DMS 273 (cell line): ENCODE results near the gene RAMP1.

Experiments
- DNase-seq: peaks from one replicate; lab custom pipeline; 2025; ENCODE audit not compliant: unreplicated experiment; lab: John Stamatoyannopoulos, UW

The RAMP1 gene

DNA sequence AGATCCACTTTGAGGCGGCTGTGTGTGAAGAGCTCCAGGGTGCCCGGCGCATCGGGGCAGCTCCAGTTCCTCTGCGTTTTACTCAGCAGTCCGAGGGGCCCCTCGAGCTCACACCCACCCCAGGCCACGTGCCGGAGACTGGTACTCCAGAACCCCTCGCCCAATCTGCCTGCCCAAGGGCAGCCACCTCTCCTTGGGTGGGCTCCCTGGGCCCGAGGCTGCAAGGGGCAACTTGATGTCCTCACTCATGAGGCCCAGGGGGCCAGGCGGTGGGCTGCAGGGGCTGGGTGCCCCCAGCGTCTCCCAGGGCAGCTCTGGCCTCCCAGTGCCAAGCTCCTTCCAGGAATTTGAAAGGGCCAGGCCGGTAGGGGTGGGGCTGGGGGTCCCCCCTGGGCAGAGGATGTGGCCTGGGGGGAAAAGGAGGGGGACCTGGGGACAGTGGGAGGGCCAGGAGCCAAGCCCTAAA, 16.7 kb downstream of the RAMP1 start:
- no peak for DNase-seq

DNA sequence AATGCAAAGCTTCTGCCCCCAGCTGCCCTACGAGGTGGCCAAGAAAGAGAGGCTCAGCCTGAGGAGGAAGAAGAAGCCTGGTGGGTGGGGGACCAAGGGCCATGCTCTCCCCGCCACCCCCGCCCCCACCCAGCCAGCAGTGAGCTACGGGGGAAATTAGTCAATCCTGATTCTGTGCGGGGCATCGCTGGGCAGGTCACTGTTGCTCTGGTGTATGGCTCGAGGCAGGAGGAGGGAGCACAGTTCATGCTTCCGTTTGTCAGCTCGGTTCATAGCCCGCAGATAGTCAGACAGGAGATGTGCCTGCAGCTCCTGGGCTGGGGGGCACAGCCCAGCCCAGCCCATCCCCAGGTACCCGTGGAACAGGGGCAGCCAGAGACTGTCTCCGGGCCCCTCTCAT, 17.1 kb downstream of the RAMP1 start:
- no peak for DNase-seq

DNA sequence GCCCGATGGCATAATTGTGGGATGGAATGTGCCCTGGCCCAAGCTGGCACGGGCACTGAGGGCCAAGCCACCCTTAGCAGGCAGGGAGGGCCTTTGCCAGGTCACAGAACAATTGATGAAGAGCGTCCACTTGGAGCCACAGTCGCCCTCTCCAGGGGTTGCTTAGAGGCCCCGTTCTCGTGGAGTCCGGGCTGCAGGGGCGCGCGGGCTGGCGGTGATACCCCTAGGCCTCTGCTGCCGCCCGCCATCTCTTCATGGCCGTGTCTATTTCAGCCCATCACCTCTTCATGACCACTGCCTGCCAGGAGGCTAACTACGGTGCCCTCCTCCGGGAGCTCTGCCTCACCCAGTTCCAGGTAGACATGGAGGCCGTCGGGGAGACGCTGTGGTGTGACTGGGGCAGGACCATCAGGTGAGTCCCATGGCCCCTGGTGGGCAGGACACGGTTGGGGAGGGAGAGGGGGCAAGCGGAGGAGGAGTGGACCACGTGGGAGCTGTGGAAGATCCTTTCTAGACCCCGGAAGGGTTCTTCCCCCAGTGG, 17.6 kb downstream of the RAMP1 start:
- no peak for DNase-seq

DNA sequence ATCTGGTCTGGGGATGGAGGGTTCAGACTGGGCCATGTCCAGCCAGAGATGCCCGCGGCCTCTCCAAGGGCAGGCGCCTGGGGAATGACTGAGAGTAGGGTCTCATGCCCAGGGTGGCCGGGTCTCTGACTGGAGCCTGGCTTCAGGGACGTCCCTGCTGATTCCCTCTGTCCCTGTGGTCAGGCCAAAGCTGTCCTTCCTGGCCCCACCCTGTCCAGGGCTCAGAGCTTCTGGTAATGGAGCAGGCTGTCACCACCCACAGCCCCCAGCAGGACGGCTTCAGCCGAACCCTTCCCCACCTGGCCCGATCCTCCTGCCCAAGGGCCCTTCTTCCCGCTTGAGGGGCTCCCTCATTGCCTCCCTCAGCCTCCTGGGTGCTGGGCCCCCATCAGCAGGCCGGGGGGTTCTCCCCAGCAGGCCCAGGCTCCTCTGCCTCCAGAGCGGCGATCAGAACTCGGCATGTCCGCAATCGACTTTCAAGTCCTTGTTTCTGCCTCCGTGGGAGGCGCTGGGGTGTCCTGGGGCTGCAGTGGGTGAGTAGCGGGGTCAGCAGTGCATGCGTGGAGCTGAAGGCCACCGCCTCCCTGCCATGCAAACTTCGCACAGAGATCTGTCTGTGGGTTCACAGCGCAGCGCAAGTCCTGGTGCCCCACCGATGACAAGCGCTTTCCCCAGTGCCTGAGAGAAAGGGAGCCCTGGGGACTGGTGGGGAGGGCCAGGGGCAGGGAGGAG, 18.3 kb downstream of the RAMP1 start:
- DNase-seq = no peak

DNA sequence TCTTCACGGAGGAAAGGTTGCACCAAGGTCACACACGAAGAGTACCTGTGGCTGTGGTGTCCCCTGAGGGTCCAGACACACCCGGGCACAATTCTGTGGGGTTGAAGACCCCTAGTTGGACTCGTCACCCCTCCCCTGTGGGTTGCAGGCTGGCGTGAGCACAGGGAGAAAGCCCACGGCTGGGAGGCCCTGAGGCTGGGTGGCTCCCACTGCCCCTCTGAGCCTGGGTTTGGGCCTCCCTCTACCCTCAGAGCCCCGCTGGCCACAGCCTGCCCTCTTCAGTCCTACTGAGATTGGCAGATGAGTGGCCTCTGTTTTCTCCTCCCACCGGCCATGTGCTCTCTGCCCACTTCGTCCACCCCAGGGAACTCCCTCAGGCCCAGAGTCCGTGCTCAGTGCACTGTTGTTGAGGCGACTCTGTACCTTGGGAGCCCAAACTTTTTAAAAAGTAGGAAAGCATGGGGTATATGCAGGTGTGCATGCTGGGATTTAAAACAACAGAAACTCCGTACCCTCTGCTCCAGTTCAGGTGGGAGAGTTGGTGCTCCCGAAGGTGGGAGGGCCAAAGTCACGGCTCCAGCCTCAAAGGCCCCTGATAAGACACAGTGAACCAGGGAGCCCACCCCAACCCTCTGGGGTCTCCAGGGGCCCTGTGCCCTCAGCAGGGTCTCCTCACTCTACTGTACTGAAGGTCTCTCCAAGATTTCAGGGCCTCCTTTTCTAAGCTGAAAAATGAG, 19.1 kb downstream of the RAMP1 start:
- no peak for DNase-seq

DNA sequence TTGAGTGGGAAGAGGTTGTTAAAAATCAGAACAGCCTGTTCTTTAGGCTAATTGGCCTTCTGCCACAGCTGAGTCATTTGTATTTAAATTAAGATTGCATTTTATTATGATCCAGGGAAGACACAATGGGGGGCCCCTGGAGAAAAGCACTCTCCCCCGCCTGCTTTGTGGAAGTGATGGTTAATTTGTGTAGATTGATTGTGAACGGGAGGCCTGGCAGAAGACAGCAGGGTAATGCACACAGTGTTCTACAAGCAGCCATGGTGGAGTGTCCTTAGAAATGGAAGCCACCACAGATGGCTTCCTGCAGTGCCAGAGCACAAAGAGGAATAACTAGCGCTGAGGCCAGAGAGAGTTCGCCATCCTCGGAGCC, 19.6 kb downstream of the RAMP1 start:
- DNase-seq = peak; percentile 82

DNA sequence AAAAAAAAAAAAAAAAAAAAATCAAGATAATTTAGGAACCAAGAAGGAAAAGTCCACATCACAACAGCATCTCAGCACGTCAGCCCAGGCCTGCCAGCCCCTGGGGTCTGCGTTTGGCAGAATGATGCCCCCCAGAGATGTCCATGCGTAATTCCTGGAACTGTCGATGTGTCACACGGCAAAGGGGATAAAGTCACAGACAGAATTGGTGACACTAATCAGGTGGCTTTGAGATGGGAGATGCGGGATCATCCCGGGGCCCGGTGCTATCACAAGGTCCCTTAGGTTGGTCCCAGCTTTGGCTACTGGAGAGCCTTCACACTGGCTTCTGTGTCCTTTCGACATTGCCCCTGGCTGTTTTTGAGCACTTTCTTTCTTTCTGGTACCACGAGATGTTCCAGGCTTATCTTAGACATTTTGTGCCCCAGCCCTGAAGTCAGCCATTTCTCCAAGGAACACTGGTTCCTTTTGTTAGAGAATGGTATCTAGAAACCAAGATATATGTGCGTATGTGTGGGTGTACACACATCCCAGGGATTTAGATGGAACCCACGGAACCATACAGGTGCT, 20.7 kb downstream of the RAMP1 start:
- no peak for DNase-seq

DNA sequence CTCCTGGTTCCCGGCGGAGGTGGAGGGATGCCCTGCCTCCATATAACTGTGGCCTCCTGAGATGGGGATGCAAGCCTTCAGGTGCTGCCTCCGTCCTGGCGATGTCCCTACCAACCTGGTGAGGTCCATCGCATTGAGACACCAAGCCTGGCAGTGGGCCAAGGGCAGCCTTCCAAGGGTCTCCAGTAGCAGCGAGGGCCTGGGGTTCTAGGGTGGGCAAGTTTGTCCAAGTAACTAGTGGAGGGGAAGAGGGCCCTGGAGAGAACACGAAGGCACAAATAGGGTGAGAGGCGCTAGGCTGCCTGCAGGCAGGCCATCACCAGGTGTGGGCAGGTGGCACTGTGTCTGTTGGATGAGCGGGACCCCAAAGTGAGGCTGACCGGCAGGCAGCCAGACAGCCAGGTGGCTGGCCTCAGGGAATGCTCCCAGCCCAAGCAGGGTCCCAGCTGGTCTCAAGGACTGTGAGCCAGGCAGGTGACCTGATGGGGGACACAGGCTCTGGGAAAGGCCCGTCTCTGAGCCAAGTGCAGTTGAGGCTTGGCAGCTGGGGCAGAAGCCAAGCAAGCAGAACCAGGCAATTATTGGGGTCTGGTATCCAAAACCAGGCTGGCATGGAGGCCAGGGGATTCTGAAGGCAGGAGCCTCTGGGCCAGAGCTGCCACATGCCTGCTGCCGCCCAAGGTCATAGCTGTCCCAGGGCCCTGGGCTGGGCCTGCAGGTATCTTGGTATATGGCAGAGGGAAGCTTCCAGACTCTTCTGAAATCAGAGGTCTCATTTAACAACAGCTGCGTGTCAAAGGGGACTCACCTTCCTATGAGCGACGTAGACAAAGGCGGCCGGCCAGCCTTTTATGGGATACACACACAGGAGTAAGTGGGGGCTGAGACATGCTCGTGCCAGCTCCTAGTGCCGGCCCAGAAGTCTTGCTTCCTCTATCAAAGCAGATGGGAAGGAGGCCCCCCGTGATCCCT, 23.4 kb downstream of the RAMP1 start:
- no peak for DNase-seq

DNA sequence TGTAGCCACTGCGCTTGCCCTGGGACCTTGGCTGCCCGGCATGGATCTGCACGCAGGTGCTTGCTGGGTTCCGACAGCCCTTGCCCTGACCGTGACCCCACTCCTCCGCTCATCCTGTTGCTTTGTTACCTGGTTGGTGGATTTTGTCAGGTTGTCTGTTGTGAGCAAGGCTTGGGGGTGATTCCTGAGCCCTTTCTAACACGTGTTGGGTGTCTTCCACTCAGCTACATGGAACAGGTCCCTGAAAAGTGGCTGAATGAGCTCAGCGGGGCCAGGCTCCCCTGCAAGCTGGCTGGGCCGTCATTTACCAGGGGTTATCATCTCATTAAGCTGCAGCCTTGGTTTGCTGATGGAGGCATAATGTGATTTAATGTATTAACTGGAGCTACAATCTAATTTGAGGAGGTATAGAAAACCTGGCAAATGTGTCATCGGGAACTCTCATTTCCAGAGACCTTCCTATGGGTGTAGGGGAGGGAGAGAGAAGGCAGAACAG, 24.6 kb downstream of the RAMP1 start:
- no peak for DNase-seq

DNA sequence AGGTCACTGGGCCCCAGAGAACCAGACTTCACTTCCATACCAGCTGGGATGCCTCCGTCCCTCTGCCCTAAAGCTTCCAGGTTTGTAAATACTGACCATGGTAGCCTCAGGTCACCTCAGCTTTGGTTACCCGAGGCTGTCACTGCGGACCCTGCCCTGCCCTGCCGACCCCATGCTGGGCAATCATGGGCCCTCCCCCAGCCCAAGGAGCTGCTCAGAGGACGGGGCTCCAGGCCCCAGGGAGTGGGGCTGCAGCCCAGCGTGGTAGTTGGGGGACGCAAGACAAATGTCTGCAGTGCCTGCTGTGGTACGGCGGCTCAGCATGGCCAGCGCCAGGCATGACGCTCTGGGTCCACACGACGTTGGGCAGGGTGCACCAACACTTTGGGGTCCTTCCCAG, 25.3 kb downstream of the RAMP1 start:
- no peak for DNase-seq

DNA sequence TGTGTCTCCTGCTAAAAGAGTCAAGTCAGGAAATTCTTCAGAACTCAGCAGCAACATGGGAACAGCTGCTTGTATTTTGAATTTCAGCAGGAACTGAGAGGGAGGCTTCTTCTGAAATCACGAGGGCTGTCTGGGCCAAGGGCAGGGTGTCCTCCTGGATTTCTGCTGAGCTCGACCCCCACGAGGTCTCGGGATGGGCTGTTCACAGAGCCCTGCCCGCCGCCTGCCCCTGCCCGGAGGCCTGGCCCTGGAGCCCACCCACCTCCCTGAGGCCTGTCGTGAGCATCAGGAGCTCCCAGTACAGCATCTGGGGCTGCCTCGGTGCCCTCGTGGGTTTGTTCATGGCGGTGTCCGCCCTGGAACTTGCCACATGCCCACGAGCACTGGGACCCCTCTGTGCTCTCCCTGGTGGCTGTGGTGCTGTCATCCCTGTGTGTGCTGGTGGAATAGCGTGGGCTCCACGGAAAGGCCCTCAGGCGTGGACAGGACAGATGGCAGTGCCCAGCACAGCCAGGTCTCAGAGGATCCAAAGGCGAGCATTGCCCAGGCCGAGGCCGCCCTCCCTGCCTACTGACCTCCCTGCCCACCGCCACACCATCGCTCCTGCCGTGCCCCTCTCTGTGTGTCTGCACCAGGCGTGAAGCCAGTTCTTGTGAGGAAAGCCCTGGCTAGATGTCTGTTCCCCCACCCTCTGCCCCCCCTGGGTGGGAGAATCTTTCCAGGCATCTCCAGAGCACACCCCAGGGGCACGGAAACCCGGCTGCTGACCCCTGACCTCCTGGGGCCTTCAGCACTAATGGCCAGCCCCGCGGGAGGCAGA, 25.9 kb downstream of the RAMP1 start:
- DNase-seq = no peak

DNA sequence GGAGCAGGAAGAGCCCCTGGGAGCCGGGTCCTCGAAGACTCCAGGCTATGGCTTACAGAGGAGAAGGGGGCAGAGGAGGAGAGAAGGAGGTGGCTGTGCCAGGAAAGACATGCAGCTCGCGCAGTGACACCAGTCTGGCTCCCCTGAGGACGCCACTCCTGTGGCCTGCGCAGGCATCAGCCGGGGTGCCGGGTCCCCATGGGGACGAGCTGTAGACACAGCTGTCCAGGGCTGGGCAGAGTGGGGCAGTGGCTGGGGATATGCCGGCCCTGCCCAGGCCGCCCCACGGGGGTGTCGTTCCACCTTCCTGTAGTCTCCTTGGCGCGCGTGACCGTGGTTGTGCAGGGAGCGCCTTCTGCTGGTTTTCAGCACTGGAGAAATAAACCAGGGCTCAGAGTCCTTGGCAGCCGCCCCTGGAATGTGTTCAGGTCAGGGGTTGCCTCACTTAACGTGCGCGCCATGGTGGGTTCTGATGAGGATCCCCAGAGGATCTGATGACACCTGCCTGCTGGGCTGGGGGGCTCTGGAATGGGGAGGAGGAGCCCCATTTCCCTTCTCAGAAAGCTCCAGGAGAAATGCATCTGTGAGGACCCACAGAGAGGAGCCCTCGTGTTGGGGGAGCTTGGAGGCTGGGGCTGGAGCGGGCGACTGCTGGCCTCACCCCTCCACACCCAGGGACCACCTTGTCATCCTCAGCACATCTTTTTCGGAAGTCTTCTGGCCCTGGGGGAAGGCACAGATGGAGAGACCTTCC, 26.7 kb downstream of the RAMP1 start:
- DNase-seq = no peak

DNA sequence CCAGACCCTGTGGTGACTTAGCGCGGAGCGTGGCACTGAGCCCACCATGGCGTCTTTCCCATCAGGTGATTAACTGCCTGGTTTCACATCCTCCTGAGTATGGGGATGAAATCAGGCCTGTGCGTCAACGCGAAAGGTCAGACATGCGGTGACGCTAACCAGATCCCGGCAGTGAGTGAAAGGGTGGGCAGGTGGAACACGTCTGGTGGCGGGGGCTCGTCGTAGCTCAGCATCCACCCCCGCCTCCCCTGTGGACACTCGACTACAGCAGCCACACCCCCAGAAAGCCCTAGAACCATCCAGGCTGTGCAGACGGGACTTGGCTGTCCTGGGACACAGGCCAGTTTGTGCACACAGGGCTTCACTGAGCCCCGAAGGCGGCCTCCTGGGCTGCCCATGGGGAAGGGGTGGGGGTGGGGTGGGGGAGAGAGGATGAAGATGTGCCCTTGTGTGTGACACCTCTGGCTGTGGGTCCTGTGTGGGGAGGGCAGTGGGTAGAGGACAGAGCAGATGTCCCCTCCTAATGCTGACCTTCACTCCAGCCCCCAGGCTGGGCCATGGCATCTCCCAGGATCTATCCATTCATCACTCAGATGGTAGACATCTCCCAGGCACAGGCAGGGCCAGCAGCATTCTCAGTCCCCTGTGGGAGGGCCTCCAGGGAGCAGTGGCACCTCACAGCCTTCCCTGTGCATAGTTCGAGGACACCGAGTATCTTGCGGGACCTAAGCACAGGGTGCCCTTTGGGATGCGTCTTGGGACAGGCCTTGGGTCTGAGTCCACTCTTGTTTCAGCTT, 27.5 kb downstream of the RAMP1 start:
- DNase-seq = no peak

DNA sequence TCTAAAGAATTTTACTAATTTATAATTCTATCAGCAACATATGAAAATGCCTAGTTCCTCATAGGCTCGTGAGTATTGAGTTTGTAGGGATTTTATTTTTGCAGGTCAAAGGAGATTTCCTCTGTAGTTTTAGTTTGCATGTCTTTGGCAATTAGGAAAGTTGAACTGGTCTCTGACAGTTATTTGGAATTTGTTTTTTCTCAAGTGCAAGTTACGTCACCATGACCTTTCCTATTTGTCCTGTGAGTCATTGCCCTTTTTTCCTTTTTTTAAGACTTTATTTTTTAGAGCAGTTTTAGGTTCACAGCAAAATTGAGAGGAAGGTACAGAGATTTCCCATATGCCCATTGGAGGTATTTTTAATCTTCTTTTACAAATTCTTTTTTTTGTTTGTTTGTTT, 29.0 kb downstream of the RAMP1 start:
- no peak for DNase-seq

DNA sequence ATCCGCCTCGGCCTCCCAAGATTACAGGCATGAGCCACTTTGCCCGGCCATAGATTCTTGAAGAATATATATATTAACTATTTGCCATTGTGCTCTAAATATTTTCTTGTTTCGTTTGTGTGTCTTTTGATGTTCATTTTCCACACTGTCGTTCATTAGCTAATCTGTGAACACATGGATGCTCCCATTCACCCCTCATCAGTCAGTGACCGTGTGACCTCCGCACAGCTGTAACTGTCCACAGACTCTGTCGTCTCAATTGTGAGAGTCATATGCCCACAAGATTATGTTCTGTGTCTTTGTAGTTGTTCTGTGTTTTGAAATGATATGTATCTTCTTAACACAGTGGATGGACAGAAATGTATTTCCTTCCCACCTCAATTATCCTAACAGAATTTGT, 29.6 kb downstream of the RAMP1 start:
- no peak for DNase-seq

DNA sequence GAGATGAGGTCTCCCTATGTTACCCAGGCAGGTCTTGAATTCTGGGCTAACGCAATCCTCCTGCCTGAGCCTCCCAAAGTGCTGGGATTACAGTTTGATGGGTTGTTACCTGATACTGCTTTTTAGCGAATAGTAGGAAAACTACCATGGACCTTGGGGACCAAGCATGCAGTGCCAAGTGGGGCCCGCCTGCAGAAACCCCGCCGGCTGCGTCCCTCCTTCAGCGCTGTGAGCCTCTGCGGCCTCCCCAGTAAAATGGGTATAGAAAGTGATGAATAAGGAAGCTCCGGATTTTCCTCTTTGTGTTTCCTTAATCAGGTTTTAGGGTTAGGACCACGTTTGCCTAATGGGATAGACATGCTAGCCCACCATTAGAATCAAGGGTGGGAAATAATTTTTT, 30.4 kb downstream of the RAMP1 start:
- no peak for DNase-seq

DNA sequence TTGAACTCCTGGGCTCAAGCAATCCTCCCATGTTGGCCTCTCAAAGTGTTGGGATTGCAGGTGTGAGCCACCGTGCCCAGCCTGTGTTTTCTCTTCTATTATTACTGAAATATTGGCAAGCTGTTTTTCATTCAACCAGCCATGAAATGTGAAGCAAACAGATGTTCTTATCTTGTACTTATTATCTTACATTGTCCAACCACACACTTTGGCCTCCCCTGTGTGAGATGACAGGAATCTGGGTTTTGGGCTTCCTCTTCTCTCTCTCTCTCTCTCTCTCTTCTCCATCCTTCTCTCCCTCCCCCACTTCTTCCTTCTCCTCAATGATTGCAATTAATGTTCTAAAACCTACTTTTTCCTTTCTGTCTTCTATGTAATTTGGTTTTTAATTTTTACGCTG, 33.1 kb downstream of the RAMP1 start:
- DNase-seq = no peak

DNA sequence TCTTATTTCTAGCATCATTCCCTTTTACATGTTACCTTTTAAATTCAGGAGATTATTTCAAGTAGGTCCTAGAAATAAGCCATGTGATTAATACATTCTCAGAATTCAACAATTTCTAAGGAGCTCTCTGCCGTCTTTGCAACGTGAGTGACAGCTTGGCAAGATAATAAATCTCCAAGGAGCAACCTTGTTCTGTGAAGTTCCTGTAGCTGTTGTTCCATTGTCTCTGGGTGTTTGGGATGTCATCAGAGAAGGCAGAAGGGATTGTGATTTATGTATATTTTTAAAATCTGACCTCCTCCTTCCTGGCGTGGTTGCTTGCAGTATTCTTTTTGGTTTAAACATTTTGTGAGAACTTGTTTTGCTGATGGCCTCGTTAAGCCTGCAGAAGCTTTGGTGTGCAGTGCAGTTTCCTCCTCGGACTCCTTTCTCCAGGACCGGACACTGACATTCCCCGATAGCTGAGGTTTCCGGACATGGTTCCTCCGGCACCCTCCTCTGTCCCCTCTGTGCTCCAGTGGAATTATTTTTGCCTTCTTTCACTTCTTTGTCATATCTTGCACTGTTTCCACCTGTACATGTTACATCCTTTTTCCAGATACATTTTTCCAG, 33.7 kb downstream of the RAMP1 start:
- no peak for DNase-seq
